ENCODE measurements around the gene AGO1. TPM values are rescaled to one million over a fixed set of nuclear protein-coding genes. Genes with fewer than 3 reads are reported as not detected.

AGO1 gene
- polyA plus RNA-seq, 1 donor from 2014 or later = 13.0 TPM

GRCh38 chr1:35876988-35877387 lies 6.0 kb upstream of the AGO1 start:
- H3K9ac ChIP-seq (ENCODE audit: low read length) = no peak overlapping the region
- TF ChIP-seq CTCF (IDR thresholded peaks at IDR 0.05; ENCODE audit: poor library complexity, severe bottlenecking) (no peak), RAD21 (conservative IDR thresholded peaks at IDR 0.05) (no peak), REST (IDR thresholded peaks at IDR 0.05; ENCODE audit: borderline replicate concordance) (no peak), POLR2AphosphoS5 (IDR thresholded peaks at IDR 0.05) (no peak), MXI1 (conservative IDR thresholded peaks at IDR 0.05; ENCODE audit: poor library complexity, severe bottlenecking) (no peak), TAF1 (IDR thresholded peaks at IDR 0.05; ENCODE audit: low read depth) (no peak), SMC3 (conservative IDR thresholded peaks at IDR 0.05; ENCODE audit: poor library complexity) (no peak), EP300 (conservative IDR thresholded peaks at IDR 0.05; ENCODE audit: poor library complexity, severe bottlenecking) (no peak), EZH2 (IDR thresholded peaks at IDR 0.05; ENCODE audit: borderline replicate concordance, insufficient read depth, low read length, poor library complexity, severe bottlenecking) (no peak)
- H3K4me3 ChIP-seq (ENCODE audit: low read length) = no peak overlapping the region
- H3K9me2 ChIP-seq (ENCODE audit: insufficient read depth, low read length) = no peaks in the 10 kb centered on the region
- no peak overlapping the region for H3K4me2 ChIP-seq (ENCODE audit: low read length)
- H3K36me3 ChIP-seq (ENCODE audit: insufficient read depth, low read length) = no peaks in the 10 kb centered on the region
- no peak overlapping the region for H2AFZ ChIP-seq (ENCODE audit: low read depth, low read length)
- H3F3A ChIP-seq (ENCODE audit: insufficient read depth, low read length, poor library complexity, severe bottlenecking) = no peaks in the 10 kb centered on the region
- H3K9me3 ChIP-seq (ENCODE audit: low read length) = no peaks in the 10 kb centered on the region
- H3K27me3 ChIP-seq (ENCODE audit: insufficient read depth, low read depth, low read length) = no peaks in the 10 kb centered on the region
- no peaks in the 10 kb centered on the region for H3K79me2 ChIP-seq (replicated peaks; ENCODE audit: insufficient read depth, low read length)
- H4K20me1 ChIP-seq (ENCODE audit: insufficient read depth) = no peaks in the 10 kb centered on the region
- H3K27ac ChIP-seq (ENCODE audit: low read length) = no peak overlapping the region

GRCh38 chr1:35881850-35882273 lies 1.1 kb upstream of the AGO1 start:
- Histone ChIP-seq H3K9me3 (ENCODE audit: low read length) (no peaks in the 10 kb centered on the region), H3K79me2 (replicated peaks; ENCODE audit: insufficient read depth, low read length) (peaks cover 34% of the 10 kb centered on the region), H3K27ac (ENCODE audit: low read length) (no peak overlapping the region), H3K4me3 (ENCODE audit: low read length) (no peak overlapping the region), H3K36me3 (ENCODE audit: insufficient read depth, low read length) (no peaks in the 10 kb centered on the region), H4K20me1 (ENCODE audit: insufficient read depth) (no peaks in the 10 kb centered on the region), H3K9me2 (ENCODE audit: insufficient read depth, low read length) (no peaks in the 10 kb centered on the region), H3K4me2 (ENCODE audit: low read length) (no peak overlapping the region), H2AFZ (ENCODE audit: low read depth, low read length) (no peak overlapping the region), H3K27me3 (ENCODE audit: insufficient read depth, low read depth, low read length) (no peaks in the 10 kb centered on the region), H3F3A (ENCODE audit: insufficient read depth, low read length, poor library complexity, severe bottlenecking) (no peaks in the 10 kb centered on the region), H3K9ac (ENCODE audit: low read length) (no peak overlapping the region)
- no peak for TF ChIP-seq REST (IDR thresholded peaks at IDR 0.05; ENCODE audit: borderline replicate concordance)
- TF ChIP-seq RAD21 (conservative IDR thresholded peaks at IDR 0.05) = no peak
- no peak for TF ChIP-seq POLR2AphosphoS5 (IDR thresholded peaks at IDR 0.05)
- TF ChIP-seq CTCF (IDR thresholded peaks at IDR 0.05; ENCODE audit: poor library complexity, severe bottlenecking) = no peak
- no peak for TF ChIP-seq SMC3 (conservative IDR thresholded peaks at IDR 0.05; ENCODE audit: poor library complexity)
- TF ChIP-seq TAF1 (IDR thresholded peaks at IDR 0.05; ENCODE audit: low read depth) = no peak
- no peak for TF ChIP-seq EZH2 (IDR thresholded peaks at IDR 0.05; ENCODE audit: borderline replicate concordance, insufficient read depth, low read length, poor library complexity, severe bottlenecking)
- no peak for TF ChIP-seq EP300 (conservative IDR thresholded peaks at IDR 0.05; ENCODE audit: poor library complexity, severe bottlenecking)
- no peak for TF ChIP-seq MXI1 (conservative IDR thresholded peaks at IDR 0.05; ENCODE audit: poor library complexity, severe bottlenecking)

Data from neural cell (in vitro differentiated cells).